NCI-H2081 treated with DMSO at 0.1 percent for 48 hours (cell line): ENCODE measurements around the gene GHDC.
"Not testable (repeated sequence)": the region's sequence is repeated elsewhere in the genome, so short reads cannot be mapped to it uniquely, and the experiment has no call there.

ENCODE experiments used
- DNase-seq: peaks from one replicate; lab custom pipeline; 2025; lab: John Stamatoyannopoulos, UW

GHDC gene

DNA sequence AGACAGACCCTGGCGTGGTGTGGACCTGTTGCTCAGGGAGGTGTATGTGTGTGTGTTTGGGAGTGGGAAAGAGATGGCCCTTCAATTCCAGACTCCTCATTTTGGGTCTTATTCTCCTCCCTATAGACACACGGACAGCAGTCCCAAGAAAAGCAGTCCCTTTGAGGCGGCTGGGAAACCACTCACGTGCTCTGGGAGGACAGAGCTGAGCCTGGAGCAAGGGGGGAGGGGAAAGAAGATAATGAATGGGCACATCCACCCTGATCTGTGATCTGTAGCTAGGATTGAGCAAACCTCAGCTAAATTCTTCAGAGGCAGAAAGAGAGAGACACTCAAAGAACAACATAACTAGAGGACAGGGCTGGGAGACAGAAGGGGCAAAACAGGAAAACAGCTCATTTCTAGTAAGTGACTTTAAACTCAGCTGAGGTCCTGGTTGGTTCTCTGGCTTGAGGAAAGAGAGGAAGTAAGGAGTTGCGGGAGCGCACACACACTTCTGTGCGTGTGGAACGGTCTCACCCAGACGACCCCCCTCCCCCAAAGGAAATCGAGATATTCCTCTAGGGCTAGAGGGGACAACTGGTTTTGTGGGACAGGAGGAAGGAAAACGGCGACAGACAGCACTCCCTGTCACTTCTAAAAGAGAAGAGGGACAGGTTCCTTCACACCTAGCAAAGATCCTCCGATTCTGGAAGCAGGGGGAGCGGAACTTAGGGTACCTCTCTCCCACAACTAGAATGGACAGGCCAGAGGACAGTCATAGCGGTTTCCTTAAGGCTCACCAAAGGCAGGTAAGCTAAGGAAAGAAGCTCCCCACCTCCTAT, 40.2 kb downstream of the GHDC start:
- DNase-seq: no peak

DNA sequence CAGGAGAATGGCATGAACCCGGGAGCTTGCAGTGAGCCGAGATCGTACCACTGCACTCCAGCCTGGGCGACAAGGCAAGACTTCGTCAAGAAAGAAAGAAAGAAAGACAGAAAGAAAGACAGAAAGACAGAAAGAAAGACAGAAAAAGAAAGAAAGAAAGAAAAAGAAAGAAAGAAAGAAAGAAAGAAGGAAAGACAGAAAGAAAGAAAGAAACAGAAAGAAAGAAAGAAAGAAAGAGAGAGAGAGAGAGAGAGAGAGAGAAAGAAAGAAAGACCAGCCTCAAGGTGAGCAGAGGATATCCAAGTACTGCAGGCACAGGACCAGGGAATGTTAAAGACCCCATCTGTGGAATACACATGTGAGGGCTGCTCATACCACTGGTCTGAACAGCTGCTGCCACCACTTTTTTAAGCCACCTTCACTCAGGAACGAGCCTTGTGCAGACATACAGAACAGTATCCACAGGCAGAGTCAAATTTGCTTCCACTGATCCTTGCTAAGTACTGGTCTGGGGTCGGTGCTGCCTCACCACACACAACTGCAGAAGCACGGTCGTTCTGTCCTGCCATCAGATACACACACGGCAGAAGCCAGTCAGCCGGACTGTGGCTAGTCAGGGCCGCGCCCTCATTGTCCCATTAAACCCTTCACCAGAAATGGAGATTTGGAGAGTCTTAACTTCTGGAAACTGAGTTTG, 47.2 kb downstream of the GHDC start:
- no peak for DNase-seq

DNA sequence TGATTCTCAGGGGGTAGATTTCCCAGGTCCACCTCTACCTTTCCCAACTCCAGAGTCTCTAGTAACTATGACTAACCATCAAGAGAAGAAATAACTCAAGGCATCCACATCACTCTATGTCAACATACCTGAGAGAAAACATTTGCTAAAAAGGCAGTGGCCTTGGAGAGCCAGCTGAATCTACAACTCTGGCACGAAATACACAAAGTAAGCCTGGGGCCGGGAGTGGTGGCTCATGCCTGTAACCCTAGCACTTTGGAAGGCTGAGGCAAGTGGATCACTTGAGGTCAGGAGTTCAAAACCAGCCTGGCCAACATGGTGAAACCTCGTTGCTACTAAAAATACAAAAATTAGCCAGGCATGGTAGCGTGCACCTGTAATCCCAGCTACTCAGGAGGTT, 51.2 kb downstream of the GHDC start:
- not testable (repeated sequence) for DNase-seq

GRCh38 chr17:42142371-42142896, 51.9 kb downstream of the GHDC start:
- DNase-seq: no peak

DNA sequence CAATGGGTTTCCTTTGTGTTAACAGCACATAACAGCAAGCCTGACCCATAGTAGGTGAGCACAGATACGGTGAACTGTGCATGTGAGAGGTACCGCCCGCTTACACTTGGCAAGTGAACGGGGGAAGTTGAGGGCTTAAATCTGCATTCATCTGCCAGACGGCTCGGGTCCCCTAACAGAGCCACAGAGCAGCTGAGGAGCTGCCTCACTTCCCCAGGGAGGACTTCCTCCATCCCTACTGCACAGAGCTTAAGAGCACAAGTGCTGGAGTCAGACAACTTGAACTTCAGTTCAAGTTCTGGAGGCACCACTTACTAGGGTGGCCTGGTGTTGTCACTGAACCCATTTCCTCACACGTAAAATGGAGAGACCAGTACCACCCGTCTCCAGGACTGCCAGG, 52.9 kb downstream of the GHDC start:
- DNase-seq: no peak

- DNase-seq: not testable (repeated sequence)
Measured at GRCh38 chr17:42140690-42141089, 53.6 kb downstream of the GHDC start.
